GM18526 (cell line): ENCODE results near the gene MFAP2.

Experiments used
- POLR2A ChIP-seq: IDR thresholded peaks from 3 replicates; pipeline ENCODE4 v1.6.1; 2011; ENCODE audit not compliant: insufficient read length; ENCODE audit errors: extremely low read depth

MFAP2 gene

GRCh38 chr1:17012775-17013490, 32.5 kb upstream of the MFAP2 start:
- TF ChIP-seq POLR2A: no peak

GRCh38 chr1:17011439-17012307, 31.3 kb upstream of the MFAP2 start, which contains the start of gene ATP13A2:
Gene ATP13A2 (minus strand): TSS chr1:17011928. CDS start chr1:17011738, 190 bp downstream.
- peak; percentile 34 for TF ChIP-seq POLR2A

DNA sequence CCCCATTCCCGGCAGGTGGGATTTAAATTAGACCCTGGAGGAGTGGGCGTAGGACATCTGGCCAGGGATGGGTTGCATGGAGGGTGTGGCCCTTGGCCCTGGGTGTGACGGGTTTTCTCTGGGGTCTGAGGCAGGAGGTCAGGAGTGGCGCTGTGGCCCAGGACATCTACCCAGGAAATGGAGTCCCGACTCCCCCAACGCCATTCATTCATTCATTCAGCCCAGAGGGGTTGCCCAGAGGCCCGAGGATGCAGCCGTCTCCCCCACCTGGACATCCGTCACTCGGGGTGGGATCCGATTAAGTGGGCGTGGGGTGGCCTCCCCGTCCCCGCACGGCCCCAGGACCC, 30.6 kb upstream of the MFAP2 start:
- TF ChIP-seq POLR2A: no peak

GRCh38 chr1:17009706-17010105, 29.3 kb upstream of the MFAP2 start:
- TF ChIP-seq POLR2A: no peak

GRCh38 chr1:17008208-17008855, 27.9 kb upstream of the MFAP2 start:
- TF ChIP-seq POLR2A: no peak

DNA sequence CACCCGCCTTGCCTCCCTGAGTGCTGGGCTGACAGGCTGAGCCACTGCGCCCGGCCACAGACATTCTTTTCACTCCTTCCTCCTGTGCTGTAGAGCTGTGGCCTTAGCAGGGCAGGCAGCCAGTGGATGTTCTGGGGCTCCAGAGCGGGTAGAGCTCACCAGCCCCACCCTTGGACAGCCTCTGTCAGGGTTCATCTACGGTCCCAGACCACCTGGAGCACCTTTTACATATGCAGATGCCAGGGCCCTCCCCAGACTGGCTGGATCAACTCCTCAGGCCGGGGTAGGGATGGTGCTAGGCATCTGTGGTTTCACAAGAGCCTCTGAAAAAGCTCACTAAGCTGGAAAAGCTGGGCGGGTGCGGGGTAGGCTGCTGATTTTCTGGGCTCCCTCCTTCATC, 26.7 kb upstream of the MFAP2 start:
- TF ChIP-seq POLR2A: no peak

- TF ChIP-seq POLR2A: no peak
Observed at GRCh38 chr1:17005365-17005740, 24.9 kb upstream of the MFAP2 start.

DNA sequence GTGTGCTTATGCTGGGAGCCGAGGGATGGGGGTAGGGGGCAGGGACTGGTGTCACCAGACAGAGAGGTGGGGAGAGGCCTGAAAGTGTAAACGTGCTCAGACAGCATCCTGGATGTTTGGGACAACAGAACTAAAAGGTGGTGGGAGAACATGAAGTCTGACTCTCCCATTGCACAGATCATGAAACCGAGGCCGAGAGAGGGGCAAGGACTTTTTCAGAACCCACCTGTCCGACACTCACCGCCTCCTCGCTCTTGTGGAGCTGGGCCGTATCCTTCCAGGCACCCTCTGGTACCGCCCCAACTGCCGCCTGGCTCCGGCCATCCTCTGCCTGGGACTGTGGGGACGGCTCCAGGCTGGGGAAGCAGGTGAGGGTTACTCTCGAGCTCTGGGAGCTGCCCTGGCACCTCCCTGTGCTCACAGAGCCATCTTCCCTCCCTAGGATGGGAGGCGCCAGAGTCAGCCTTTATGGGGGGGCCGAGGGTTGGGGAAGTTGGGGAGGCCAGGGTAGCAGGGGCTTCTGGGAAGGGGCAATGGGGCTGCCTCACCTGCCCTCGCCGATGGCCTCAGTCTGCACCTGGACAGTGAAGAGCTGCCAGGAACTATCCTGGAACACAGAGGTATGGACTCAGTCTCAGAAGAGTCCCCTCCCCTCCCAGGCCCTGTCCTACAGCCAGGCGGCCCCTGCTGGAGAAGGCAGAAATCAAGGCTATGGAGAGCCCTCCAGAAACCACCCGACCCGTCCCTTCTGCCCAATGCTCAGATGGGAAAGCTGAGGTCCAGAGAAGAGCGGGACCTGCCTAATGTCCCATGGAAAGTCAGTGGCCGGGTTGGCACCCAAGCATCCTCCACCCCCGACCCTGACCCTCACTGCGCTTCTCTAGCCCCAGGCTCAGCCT, 24.3 kb upstream of the MFAP2 start:
- no peak for TF ChIP-seq POLR2A

DNA sequence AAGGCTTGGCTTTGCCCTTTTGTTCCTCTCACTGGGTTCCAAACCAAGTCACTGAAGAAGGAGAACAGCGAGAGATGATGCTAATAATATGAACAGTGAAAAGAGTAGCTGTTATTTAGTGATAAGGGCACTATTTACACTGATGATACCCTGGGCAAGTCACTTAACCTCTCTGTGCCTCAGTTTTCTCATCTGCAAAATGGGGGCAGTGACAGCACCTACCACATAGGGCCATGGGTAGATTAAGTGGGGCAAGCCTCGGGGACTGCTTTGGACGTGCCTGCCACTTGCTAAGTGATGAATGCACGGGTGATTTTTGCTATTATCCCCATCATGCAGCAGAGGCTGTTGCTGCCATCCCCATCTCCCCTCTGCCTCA, 22.1 kb upstream of the MFAP2 start:
- TF ChIP-seq POLR2A: no peak

GRCh38 chr1:17001760-17002523, 21.5 kb upstream of the MFAP2 start:
- no peak for TF ChIP-seq POLR2A

DNA sequence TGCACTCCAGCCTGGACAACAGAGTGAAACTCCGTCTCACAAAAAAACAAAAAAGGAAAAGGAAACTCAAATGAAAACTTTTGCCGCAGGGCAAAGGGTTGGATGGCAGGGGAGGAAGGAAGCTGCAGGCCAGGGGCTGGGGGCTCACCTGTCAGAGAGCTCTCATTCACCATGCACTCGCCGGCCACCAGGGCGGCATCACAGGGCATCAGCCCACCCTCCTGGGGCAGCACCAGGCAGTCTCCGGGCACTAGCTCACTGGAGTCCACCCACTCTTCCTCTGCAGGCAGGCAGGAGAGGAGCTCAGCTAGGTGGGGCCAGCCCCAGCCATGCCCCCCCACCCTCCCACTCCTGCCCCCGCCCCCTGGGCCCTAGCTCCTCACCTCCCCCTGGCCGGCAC, 19.4 kb upstream of the MFAP2 start:
- no peak for TF ChIP-seq POLR2A

DNA sequence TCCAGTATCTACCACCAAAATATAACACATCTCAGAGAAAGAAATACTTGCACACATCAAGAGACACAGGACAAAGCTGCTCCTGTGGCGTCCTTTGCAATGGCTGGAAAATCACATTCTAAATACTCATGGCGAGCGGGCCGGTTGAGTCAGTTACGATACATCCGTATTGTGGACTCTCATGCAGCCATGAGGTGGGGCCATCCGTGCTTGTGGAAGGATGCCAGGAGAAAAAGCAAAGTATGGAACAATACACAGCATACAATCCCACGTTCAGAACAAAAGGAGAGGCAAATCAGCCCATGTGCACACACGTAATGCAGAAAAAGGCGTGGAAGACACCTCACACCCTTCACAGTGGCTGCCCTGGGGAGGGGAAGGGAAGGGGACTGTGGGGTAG, 18.2 kb upstream of the MFAP2 start:
- TF ChIP-seq POLR2A: no peak

- no peak for TF ChIP-seq POLR2A
Observed at GRCh38 chr1:16996845-16997244, 16.4 kb upstream of the MFAP2 start.

GRCh38 chr1:16993521-16994038, 13.2 kb upstream of the MFAP2 start:
- no peak for TF ChIP-seq POLR2A
